HepG2 (cell line): Measurements from ENCODE around the gene ETFB. TPM values are rescaled to one million over a fixed set of nuclear protein-coding genes. Genes with fewer than 3 reads are reported as not detected.
A peak's percentile ranks its signal among the peaks of the same experiment; 100 is the strongest.

Experiments
- ATAC-seq: fragments of 200-7000 bp; cut with Tn5 transposase; 3 replicates; pipeline ENCODE4 v1.9.1; 2020; ENCODE audit warnings: mild to moderate bottlenecking, moderate library complexity
- BruUV-seq: library from RNA; stranded (reverse); fragments of 400-500 nt; replicated peaks from 2 replicates; lab custom pipeline; 2021; lab: Mats Ljungman, UMichigan
- CTCF ChIA-PET: fragments of 300-600 bp; formaldehyde crosslinking; extraction: SDS; loops from one replicate; lab custom pipeline; 2021; ENCODE audit warnings: low total read pairs, inconsistent platforms, low intra/inter-chr PET ratio; lab: Yijun Ruan, JAX
- POLR2A ChIA-PET: fragments of 350-600 bp; sonication (Branson Sonifier 250); formaldehyde crosslinking; loops from one replicate; lab custom pipeline; 2020; ENCODE audit warnings: antibody characterized with exemption, inconsistent platforms; lab: Yijun Ruan, JAX
- DNase-seq: peaks from one replicate; pipeline ENCODE4 v3.0.0-alpha.2; 2015; ENCODE audit warnings: low spot score
- FAIRE-seq: peaks from 3 replicates; lab custom pipeline; 2011; peaks lifted over from hg19 to GRCh38; lab: Jason Lieb, UNC
- H2AFZ ChIP-seq: one replicate; pipeline ENCODE4 v1.6.1; 2011; ENCODE audit warnings: low read length, inconsistent platforms
- H3K27ac ChIP-seq: fragments of 300-600 bp; 3 replicates; pipeline ENCODE4 v1.8.0; 2011; ENCODE audit warnings: mixed run types, mild to moderate bottlenecking, mixed read lengths, low read length, inconsistent platforms; ENCODE audit not compliant: insufficient read depth; ENCODE audit errors: extremely low read length
- H3K27me3 ChIP-seq, 2 experiments: fragments of 200-600 bp in 1 of 2; 2 replicates in 1 of 2; 3 replicates in 1 of 2; pipeline versions ENCODE4 v1.6.0 to v1.8.0; 2011; ENCODE audit warnings: low read length in 2 of 2, mild to moderate bottlenecking in 2 of 2, moderate library complexity in 2 of 2, inconsistent platforms in 1 of 2; ENCODE audit not compliant: insufficient read depth in 2 of 2, control insufficient read depth in 1 of 2
- H3K36me3 ChIP-seq, 2 experiments: fragments of 200-600 bp in 1 of 2; replicated peaks in 1 of 2; 2 replicates in 1 of 2; 3 replicates in 1 of 2; pipeline versions ENCODE4 v1.5.1 to v1.8.0; 2011; ENCODE audit warnings: low read length in 2 of 2, inconsistent platforms in 1 of 2; ENCODE audit not compliant: insufficient read depth in 2 of 2, control insufficient read depth in 1 of 2
- H3K4me1 ChIP-seq: 2 replicates; pipeline ENCODE4 v1.5.1; 2012; ENCODE audit warnings: low read length, inconsistent platforms; ENCODE audit not compliant: insufficient read depth
- H3K4me2 ChIP-seq: 2 replicates; pipeline ENCODE4 v1.6.0; 2011; ENCODE audit warnings: low read depth, low read length, inconsistent platforms
- H3K4me3 ChIP-seq, 3 experiments: fragments of 200-600 bp in 1 of 3; sonication (generic), shearing (Covaris generic) in 1 of 3; replicated peaks in 1 of 3; 2 replicates each; pipeline ENCODE4 v1.5.1; 2011 to 2016; ENCODE audit warnings: low read length in 3 of 3, inconsistent platforms in 2 of 3, low read depth in 2 of 3, mild to moderate bottlenecking in 2 of 3, control low read depth in 1 of 3, mixed read lengths in 1 of 3; ENCODE audit not compliant: insufficient read depth in 1 of 3
- H3K79me2 ChIP-seq: one replicate; pipeline ENCODE4 v1.6.1; 2011; ENCODE audit warnings: low read length, inconsistent platforms; ENCODE audit not compliant: insufficient read depth
- H3K9ac ChIP-seq: 2 replicates; pipeline ENCODE4 v1.6.0; 2011; ENCODE audit warnings: mild to moderate bottlenecking, low read depth, low read length, inconsistent platforms; ENCODE audit not compliant: insufficient read depth
- H3K9me3 ChIP-seq: 2 replicates; pipeline ENCODE4 v1.5.1; 2012; ENCODE audit warnings: mild to moderate bottlenecking, low read length
- H4K20me1 ChIP-seq: 2 replicates; pipeline ENCODE4 v1.6.0; 2011; ENCODE audit warnings: inconsistent platforms, mild to moderate bottlenecking, low read length, moderate library complexity; ENCODE audit not compliant: insufficient read depth
- GABPB1 ChIP-seq: IDR thresholded peaks from 2 replicates; pipeline ENCODE4 v1.6.1; 2016; ENCODE audit warnings: mild to moderate bottlenecking, missing genetic modification reagents, moderate library complexity, missing compliant biosample characterization
- HNRNPUL1 ChIP-seq: fragments of 200-400 bp; formaldehyde crosslinking; IDR thresholded peaks from 2 replicates; pipeline ENCODE4 v1.6.1; 2017; ENCODE audit warnings: low read depth, mild to moderate bottlenecking, low read length, moderate library complexity
- KAT8 ChIP-seq: IDR thresholded peaks from 2 replicates; pipeline ENCODE4 v1.6.1; 2016; ENCODE audit warnings: missing genetic modification reagents, missing compliant biosample characterization
- PCBP1 ChIP-seq: fragments of 200-400 bp; formaldehyde crosslinking; IDR thresholded peaks from 2 replicates; pipeline ENCODE4 v1.6.1; 2017; ENCODE audit warnings: mild to moderate bottlenecking, low read depth, low read length, borderline replicate concordance
- POLR2A ChIP-seq, 2 experiments: IDR thresholded peaks; 2 replicates each; pipeline ENCODE4 v1.6.1; 2011; ENCODE audit warnings: low read depth in 2 of 2, low read length in 2 of 2, mild to moderate bottlenecking in 1 of 2, moderate library complexity in 1 of 2; ENCODE audit not compliant: insufficient read depth in 1 of 2
- POLR2G ChIP-seq: fragments of 200-400 bp; formaldehyde crosslinking; IDR thresholded peaks from 2 replicates; pipeline ENCODE4 v1.6.1; 2018; ENCODE audit warnings: mild to moderate bottlenecking, low read depth, low read length, moderate library complexity
- SMAD9 ChIP-seq: sonication (generic); formaldehyde crosslinking; IDR thresholded peaks from 2 replicates; pipeline ENCODE4 v1.5.1; 2020; ENCODE audit warnings: mild to moderate bottlenecking, missing genetic modification reagents
- SOX6 ChIP-seq, 2 experiments: fragments of 450-650 bp in 1 of 2; sonication (generic) in 1 of 2; formaldehyde crosslinking in 1 of 2; IDR thresholded peaks; 2 replicates each; pipeline versions ENCODE4 v1.4.0 to v1.6.1; 2017 to 2020; ENCODE audit warnings: antibody characterized with exemption in 1 of 2, mild to moderate bottlenecking in 1 of 2, missing genetic modification reagents in 1 of 2
- SP2 ChIP-seq: sonication (generic); formaldehyde crosslinking; IDR thresholded peaks from 2 replicates; pipeline ENCODE4 v1.5.1; 2020; ENCODE audit warnings: mild to moderate bottlenecking, missing genetic modification reagents
- ZC3H4 ChIP-seq: sonication (generic); formaldehyde crosslinking; IDR thresholded peaks from 2 replicates; pipeline ENCODE4 v1.4.0; 2020; ENCODE audit warnings: missing genetic modification reagents, borderline replicate concordance
- ZNF441 ChIP-seq: sonication (generic); formaldehyde crosslinking; IDR thresholded peaks from 2 replicates; pipeline ENCODE4 v1.7.0; 2021; ENCODE audit warnings: missing genetic modification reagents, borderline replicate concordance
- ZNF562 ChIP-seq: sonication (generic); formaldehyde crosslinking; IDR thresholded peaks from 2 replicates; pipeline ENCODE4 v1.8.0; 2022; ENCODE audit warnings: missing genetic modification reagents, borderline replicate concordance
- WGBS: methylation state at CpG from one replicate; pipeline ENCODE4 v1.1.6; 2017; ENCODE audit warnings: low lambda C conversion rate; 5-methylcytosine and 5-hydroxymethylcytosine counted together
- in situ Hi-C: cut with HindIII; loops from 2 replicates; pipeline ENCODE4 v1.10.0; 2017; ENCODE audit warnings: low pct_unique_long_range_greater_than_20kb; ENCODE audit not compliant: extremely low pct_ligation_motif_present
- intact Hi-C: fragments of 100-400 bp; cut with micrococcal nuclease; formaldehyde crosslinking; loops from one replicate; pipeline ENCODE4 v1.10.0; 2022; ENCODE audit not compliant: unreplicated experiment
- polyA plus RNA-seq, 8 experiments: library from polyadenylated mRNA; depleted of rRNA in 3 of 8; stranded (reverse) in 7 of 8; unstranded in 1 of 8; fragments of >200 nt; fragmentation: Illumina TruSeq in 4 of 8; extraction: Trizol in 4 of 8; gene quantifications; 2 replicates each; pipeline versions ENCODE4 v1.2.1 to v1.2.3, GENCODE V29; 2011 to 2016; ENCODE audit warnings: low read depth in 4 of 8, missing spikeins in 1 of 8, mixed read lengths in 1 of 8; ENCODE audit not compliant: insufficient read depth in 1 of 8
- total RNA-seq, 5 experiments: library from RNA; depleted of rRNA; stranded (reverse); fragments of >200 nt; fragmentation: Illumina TruSeq; extraction: Trizol; gene quantifications; 2 replicates each; pipeline ENCODE4 v1.2.3, GENCODE V29; 2016; ENCODE audit warnings: low read depth in 1 of 5
- TF ChIP-seq, protein P1 (sequence below): IDR thresholded peaks from 2 replicates; pipeline ENCODE4 v1.6.1; 2016; ENCODE audit warnings: control low read depth
- TF ChIP-seq, protein P2 (sequence below): fragments of 450-650 bp; IDR thresholded peaks from 2 replicates; pipeline ENCODE4 v1.6.1; 2017; ENCODE audit warnings: mild to moderate bottlenecking
- TF ChIP-seq, protein P3 (sequence below): IDR thresholded peaks from 2 replicates; pipeline ENCODE4 v1.6.1; 2012; ENCODE audit warnings: low read depth, low read length, improper control_type of control experiment
- TF ChIP-seq, protein P4 (sequence below): sonication (generic); formaldehyde crosslinking; conservative IDR thresholded peaks from 2 replicates; pipeline ENCODE4 v1.4.0; 2020; ENCODE audit warnings: missing genetic modification reagents

ETFB gene
- total and polyA plus RNA-seq, 2 of the 13 experiments (the other 11 are each of a cell fraction or from before 2014, with no cell fraction given): 678 to 1,314 TPM

DNA sequence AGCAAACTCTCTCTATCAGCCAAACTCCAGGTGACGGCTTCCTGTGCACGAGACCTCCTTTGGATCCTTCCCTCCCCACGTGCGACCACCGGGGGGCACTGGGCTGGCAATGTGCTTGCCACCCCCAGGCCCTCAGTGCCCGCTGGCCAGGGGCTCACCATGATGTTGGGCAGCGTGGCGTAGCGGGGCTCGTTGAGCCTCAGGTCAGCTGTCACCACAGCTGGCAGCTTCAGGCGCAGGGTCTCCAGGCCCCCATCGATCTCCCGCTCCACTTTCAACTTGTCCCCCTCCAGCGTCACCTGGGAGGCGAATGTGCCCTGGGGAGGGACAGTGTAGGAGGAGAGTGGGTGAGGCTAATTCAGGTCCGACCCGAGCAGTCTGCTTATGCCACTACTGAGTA is 19.4 kb downstream of the ETFB start (continued):
- TF ChIP-seq GABPB1 (CRISPR knock-in tag): 0 out of 2 replicates have a peak, but pooled peaks have one; percentile 34
- TF ChIP-seq, protein P1, sequence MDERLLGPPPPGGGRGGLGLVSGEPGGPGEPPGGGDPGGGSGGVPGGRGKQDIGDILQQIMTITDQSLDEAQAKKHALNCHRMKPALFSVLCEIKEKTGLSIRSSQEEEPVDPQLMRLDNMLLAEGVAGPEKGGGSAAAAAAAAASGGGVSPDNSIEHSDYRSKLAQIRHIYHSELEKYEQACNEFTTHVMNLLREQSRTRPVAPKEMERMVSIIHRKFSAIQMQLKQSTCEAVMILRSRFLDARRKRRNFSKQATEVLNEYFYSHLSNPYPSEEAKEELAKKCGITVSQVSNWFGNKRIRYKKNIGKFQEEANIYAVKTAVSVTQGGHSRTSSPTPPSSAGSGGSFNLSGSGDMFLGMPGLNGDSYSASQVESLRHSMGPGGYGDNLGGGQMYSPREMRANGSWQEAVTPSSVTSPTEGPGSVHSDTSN (CRISPR knock-in tag): no peak
- TF ChIP-seq, all 625 proteins: peak for 23

DNA sequence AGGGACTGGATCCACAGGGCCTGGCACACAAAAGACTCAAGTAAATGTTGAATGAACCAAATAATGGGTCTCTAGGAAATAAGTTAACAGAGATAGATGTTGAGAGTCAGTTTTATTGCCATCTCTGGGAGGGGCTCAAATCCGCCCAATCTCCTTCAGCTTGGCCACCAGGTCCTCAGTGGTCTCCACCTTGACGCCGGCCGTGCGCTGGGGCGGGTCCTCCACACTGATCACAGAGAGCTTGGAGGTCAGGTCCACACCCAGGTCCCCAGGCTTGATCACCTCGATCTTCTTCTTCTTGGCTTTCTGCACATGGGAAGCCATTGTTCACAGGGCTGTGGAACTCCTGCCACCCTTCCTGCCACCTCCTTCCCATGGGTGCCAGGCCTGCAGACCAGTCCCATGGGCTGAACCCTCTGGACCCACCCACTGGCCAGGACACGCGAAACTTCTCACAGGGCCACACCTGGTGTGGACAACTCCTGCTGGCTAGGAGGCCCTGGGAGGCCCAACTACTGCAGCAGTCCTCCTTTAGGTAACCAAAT is 21.0 kb downstream of the ETFB start:
- Histone ChIP-seq H3K27ac (peak overlapping the region; percentile 34), H3K36me3 (peaks cover 13 to 48% of the 10 kb centered on the region in 2 experiments), H3K27me3 (no peaks in the 10 kb centered on the region), H3K4me3 (no peak overlapping the region), H2AFZ (no peak overlapping the region), H3K79me2 (peaks cover 23% of the 10 kb centered on the region), H3K4me2 (no peak overlapping the region), H3K4me1 (peaks cover 97% of the 10 kb centered on the region), H4K20me1 (peaks cover 32% of the 10 kb centered on the region), H3K9me3 (no peaks in the 10 kb centered on the region), H3K9ac (no peak overlapping the region)
- intact Hi-C loops (no loop called here), in situ Hi-C loops (no loop called here)
- DNase-seq (no peak), FAIRE-seq (no peak), ATAC-seq (no peak)
- POLR2A ChIA-PET: interaction anchor here (3.7 to 6.9 kb wide), 3 partner anchors 9 to 23 kb away, joined by 32 to 211 read pairs (median 91); partner anchors contain the start of gene ETFB
- BruUV-seq: no TSS peak
- 100% methylated on average over 7 of the region's 9 CpGs for WGBS
- CTCF ChIA-PET: no interaction called here
- TF ChIP-seq KAT8 (no peak), ZNF441 (CRISPR knock-in tag) (no peak), ZNF562 (CRISPR knock-in tag) (no peak), SMAD9 (CRISPR knock-in tag) (no peak), ZC3H4 (CRISPR knock-in tag) (no peak), POLR2G (peak; percentile 33; the same call in 1 of the 2 replicates), POLR2A (IDR thresholded peaks at IDR 0.05; ENCODE audit: insufficient read depth in 1 of 2, low read depth in 2 of 2, low read length in 2 of 2) (peak in 1 of 2 experiments; percentile 45; a peak in 2 of 4 replicates), PCBP1 (no peak), HNRNPUL1 (no peak), SP2 (CRISPR knock-in tag) (no peak), SOX6 (IDR thresholded peaks at IDR 0.05) (no peak), SOX6 (CRISPR knock-in tag; IDR thresholded peaks at IDR 0.05) (no peak)
- TF ChIP-seq, protein P2, sequence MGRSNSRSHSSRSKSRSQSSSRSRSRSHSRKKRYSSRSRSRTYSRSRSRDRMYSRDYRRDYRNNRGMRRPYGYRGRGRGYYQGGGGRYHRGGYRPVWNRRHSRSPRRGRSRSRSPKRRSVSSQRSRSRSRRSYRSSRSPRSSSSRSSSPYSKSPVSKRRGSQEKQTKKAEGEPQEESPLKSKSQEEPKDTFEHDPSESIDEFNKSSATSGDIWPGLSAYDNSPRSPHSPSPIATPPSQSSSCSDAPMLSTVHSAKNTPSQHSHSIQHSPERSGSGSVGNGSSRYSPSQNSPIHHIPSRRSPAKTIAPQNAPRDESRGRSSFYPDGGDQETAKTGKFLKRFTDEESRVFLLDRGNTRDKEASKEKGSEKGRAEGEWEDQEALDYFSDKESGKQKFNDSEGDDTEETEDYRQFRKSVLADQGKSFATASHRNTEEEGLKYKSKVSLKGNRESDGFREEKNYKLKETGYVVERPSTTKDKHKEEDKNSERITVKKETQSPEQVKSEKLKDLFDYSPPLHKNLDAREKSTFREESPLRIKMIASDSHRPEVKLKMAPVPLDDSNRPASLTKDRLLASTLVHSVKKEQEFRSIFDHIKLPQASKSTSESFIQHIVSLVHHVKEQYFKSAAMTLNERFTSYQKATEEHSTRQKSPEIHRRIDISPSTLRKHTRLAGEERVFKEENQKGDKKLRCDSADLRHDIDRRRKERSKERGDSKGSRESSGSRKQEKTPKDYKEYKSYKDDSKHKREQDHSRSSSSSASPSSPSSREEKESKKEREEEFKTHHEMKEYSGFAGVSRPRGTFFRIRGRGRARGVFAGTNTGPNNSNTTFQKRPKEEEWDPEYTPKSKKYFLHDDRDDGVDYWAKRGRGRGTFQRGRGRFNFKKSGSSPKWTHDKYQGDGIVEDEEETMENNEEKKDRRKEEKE: no peak
- TF ChIP-seq, protein P3, sequence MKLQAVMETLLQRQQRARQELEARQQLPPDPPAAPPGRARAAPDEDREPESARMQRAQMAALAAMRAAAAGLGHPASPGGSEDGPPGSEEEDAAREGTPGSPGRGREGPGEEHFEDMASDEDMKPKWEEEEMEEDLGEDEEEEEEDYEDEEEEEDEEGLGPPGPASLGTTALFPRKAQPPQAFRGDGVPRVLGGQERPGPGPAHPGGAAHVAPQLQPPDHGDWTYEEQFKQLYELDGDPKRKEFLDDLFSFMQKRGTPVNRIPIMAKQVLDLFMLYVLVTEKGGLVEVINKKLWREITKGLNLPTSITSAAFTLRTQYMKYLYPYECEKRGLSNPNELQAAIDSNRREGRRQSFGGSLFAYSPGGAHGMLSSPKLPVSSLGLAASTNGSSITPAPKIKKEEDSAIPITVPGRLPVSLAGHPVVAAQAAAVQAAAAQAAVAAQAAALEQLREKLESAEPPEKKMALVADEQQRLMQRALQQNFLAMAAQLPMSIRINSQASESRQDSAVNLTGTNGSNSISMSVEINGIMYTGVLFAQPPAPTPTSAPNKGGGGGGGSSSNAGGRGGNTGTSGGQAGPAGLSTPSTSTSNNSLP: no peak
- TF ChIP-seq, protein P4, sequence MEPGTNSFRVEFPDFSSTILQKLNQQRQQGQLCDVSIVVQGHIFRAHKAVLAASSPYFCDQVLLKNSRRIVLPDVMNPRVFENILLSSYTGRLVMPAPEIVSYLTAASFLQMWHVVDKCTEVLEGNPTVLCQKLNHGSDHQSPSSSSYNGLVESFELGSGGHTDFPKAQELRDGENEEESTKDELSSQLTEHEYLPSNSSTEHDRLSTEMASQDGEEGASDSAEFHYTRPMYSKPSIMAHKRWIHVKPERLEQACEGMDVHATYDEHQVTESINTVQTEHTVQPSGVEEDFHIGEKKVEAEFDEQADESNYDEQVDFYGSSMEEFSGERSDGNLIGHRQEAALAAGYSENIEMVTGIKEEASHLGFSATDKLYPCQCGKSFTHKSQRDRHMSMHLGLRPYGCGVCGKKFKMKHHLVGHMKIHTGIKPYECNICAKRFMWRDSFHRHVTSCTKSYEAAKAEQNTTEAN (CRISPR knock-in tag): no peak
